ENCODE results near the gene SLC5A10. TPM values are rescaled to one million over a fixed set of nuclear protein-coding genes. Genes with fewer than 3 reads are reported as not detected.
"Not testable (repeated sequence)": the region's sequence is repeated elsewhere in the genome, so short reads cannot be mapped to it uniquely, and the experiment has no call there.

Gene SLC5A10
- total and polyA plus RNA-seq, 5 donors: 0.17 to 2.3 (median 0.61) TPM

DNA sequence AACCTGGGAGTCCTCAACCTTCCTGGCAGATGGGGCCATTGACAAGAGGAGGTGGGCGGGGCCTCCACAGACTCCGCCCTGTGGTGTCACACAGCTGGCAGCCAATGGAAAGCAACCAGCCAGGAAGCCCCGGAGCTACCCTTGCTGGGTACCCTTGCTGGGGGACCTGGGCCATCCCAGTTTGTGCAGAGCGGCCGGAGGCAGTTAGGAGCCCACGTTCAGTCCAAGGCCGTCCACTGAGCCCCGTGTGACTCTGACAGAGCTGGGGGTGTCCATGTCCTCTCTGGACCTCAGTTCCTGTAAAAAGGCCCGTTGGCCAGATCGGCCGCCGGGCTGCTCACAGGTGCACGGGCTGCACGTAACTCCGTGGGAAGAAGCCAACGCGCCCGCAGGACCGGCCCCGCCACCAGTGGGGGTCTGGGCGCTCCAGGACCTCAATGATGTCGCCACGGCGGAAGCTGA lies 69.7 kb downstream of the SLC5A10 start:
- DNase-seq: peak; percentile 28 to 66 (median 60)
- intact Hi-C loops (cut with DNase I): no loop called here
- ATAC-seq: no peak

GRCh38 chr17:19022128-19022527 lies 70.2 kb downstream of the SLC5A10 start:
- DNase-seq: peak in 2 of 3 donors; percentile 2 to 25
- Histone ChIP-seq H3K4me1 (ENCODE audit: control insufficient read depth, insufficient read depth, low read length) (no peaks in the 10 kb centered on the region), H3K27ac (ENCODE audit: low read length) (no peak overlapping the region), H3K27me3 (ENCODE audit: control insufficient read depth, insufficient read depth) (no peaks in the 10 kb centered on the region), H3K9me3 (ENCODE audit: control insufficient read depth, low read length) (no peaks in the 10 kb centered on the region), H3K4me3 (ENCODE audit: low read length) (no peak overlapping the region)
- ATAC-seq: no peak
- 93% methylated on average over 5 of the region's 5 CpGs for WGBS
- intact Hi-C loops (cut with DNase I): no loop called here

More for the DNA sequence above, 69.7 kb downstream of the SLC5A10 start:
- WGBS: 95% methylated on average over 24 of the region's 24 CpGs
- H3K9me3 ChIP-seq (ENCODE audit: control insufficient read depth, low read length): no peaks in the 10 kb centered on the region
- H3K4me3 ChIP-seq (ENCODE audit: low read length): no peak overlapping the region
- no peaks in the 10 kb centered on the region for H3K4me1 ChIP-seq (ENCODE audit: control insufficient read depth, insufficient read depth, low read length)
- no peaks in the 10 kb centered on the region for H3K27me3 ChIP-seq (ENCODE audit: control insufficient read depth, insufficient read depth)
- H3K27ac ChIP-seq (ENCODE audit: low read length): no peak overlapping the region

GRCh38 chr17:19022747-19023146 lies 70.8 kb downstream of the SLC5A10 start:
- DNase-seq: peak in 2 of 3 donors; percentile 7 to 38
- intact Hi-C loops (cut with DNase I): no loop called here

GRCh38 chr17:19023209-19023999 lies 71.4 kb downstream of the SLC5A10 start:
- H3K4me3 ChIP-seq (ENCODE audit: low read length): no peak overlapping the region
- H3K27me3 ChIP-seq (ENCODE audit: control insufficient read depth, insufficient read depth): no peaks in the 10 kb centered on the region
- DNase-seq (peak in 2 of 3 donors; percentile 4 to 24), ATAC-seq (no peak)
- intact Hi-C loops (cut with DNase I): no loop called here
- no peaks in the 10 kb centered on the region for H3K4me1 ChIP-seq (ENCODE audit: control insufficient read depth, insufficient read depth, low read length)
- no peaks in the 10 kb centered on the region for H3K9me3 ChIP-seq (ENCODE audit: control insufficient read depth, low read length)
- 76% methylated on average over 9 of the region's 9 CpGs for WGBS
- H3K27ac ChIP-seq (ENCODE audit: low read length): no peak overlapping the region

More at GRCh38 chr17:19022747-19023146, 70.8 kb downstream of the SLC5A10 start:
- ATAC-seq: no peak
- H3K27me3 ChIP-seq (ENCODE audit: control insufficient read depth, insufficient read depth): no peaks in the 10 kb centered on the region
- H3K4me1 ChIP-seq (ENCODE audit: control insufficient read depth, insufficient read depth, low read length): no peaks in the 10 kb centered on the region
- no peak overlapping the region for H3K27ac ChIP-seq (ENCODE audit: low read length)
- WGBS: 80% methylated on average over 6 of the region's 6 CpGs
- no peak overlapping the region for H3K4me3 ChIP-seq (ENCODE audit: low read length)
- H3K9me3 ChIP-seq (ENCODE audit: control insufficient read depth, low read length): no peaks in the 10 kb centered on the region

DNA sequence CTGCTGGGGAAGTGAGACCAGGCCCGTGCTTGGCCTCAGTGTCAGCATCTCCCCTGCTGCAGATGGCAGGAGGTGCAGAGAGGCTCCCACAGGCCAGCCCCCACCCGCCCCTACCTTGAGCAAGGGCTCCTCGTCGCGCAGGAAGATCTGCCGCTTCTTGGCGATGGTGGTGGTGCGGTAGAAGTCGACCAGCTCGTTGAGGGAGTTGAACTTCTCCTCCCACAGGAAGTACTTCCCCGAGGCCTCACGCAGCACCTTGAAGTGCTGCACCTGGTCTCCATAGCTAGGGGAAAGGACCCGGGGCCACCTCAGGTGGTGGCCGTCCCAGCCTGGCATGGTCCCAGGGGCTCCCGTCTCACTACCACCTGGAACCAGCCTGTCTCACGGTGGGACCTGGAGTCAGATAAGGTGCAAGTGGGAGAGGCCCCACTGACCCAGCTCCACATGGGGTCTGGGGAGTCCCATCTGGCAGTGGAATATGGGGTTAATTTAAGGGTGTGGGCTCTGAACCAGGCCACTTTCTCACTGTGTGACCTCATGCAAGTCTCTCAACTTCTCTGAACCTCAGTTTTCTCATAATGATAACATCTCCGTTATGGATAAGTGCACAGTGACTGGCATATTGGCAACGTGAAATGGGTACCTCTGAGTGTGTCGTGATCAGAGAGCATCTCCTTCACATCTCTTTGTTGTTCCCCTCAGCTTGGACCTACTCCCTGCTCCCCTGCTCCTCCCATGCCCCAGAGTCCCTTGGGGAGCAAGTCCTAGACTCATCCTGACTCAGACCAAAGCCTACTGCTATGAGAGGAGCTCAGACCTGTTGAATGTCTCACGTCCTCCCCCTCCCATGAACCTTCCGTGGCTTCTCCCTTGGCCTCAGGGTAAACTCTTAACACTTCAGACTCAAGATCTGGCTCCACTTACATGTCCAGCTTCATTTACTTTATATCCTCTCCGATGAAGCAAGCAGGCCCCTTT lies 72.4 kb downstream of the SLC5A10 start:
- 82% methylated on average over 22 of the region's 22 CpGs for WGBS

DNA sequence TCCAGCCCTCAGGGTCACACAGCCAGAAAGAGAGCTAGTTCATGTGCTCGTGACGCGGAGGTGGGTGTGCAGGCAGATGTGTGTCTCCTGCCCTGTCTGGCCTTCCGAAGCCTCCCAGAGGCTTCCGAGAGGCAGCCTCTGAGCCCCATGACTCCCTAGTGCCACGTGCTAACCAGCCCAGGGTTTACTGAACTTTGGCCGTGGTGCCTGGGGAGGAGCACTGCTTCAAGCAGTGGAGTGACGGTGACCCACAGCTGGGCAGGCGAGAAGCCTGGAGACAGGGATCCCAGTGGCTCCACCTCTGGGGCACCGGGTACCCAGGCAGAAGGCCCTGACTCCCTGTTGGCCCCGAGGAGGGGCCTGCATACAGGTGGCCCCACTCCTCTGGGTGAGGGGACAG lies 76.7 kb downstream of the SLC5A10 start:
- DNase-seq; ATAC-seq; H3K27me3 ChIP-seq (ENCODE audit: control insufficient read depth, insufficient read depth): not testable (repeated sequence)

More for the DNA sequence above, 72.4 kb downstream of the SLC5A10 start:
- Histone ChIP-seq H3K9me3 (ENCODE audit: control insufficient read depth, low read length) (no peaks in the 10 kb centered on the region), H3K4me1 (ENCODE audit: control insufficient read depth, insufficient read depth, low read length) (no peaks in the 10 kb centered on the region), H3K4me3 (ENCODE audit: low read length) (no peak overlapping the region), H3K27ac (ENCODE audit: low read length) (no peak overlapping the region), H3K27me3 (ENCODE audit: control insufficient read depth, insufficient read depth) (no peaks in the 10 kb centered on the region)
- DNase-seq: peak; percentile 10 to 50 (median 40)
- no peak for ATAC-seq
- intact Hi-C loops (cut with DNase I): no loop called here

DNA sequence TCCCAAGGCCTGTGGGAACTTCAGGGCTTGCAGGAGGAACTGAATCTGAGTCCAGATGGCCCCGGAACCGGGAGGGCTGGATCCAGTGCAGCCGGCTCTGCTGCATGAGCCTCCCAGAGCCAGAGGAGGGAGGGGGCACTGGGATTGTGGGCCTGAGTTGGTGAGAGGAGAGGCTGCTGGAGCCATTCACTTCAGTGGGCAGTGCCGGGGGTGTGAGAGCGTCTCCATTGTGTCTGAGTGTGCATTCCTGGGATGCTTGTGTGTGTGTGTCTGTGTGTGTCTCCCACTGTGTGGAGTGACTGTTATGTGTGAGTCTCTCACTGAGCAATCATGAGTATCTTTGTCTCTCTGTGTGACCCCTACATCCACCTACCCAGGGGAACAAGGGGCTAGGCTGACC lies 77.8 kb downstream of the SLC5A10 start:
- intact Hi-C loops (cut with DNase I); DNase-seq; H3K4me3 ChIP-seq (ENCODE audit: low read length); H3K9me3 ChIP-seq (ENCODE audit: control insufficient read depth, low read length); H3K27me3 ChIP-seq (ENCODE audit: control insufficient read depth, insufficient read depth); H3K27ac ChIP-seq (ENCODE audit: low read length); H3K4me1 ChIP-seq (ENCODE audit: control insufficient read depth, insufficient read depth, low read length): not testable (repeated sequence)
- 32% methylated on average over 2 of the region's 5 CpGs for WGBS
- ATAC-seq: peak; percentile 2 to 6

More for the DNA sequence above, 76.7 kb downstream of the SLC5A10 start:
- H3K9me3 ChIP-seq (ENCODE audit: control insufficient read depth, low read length); H3K4me3 ChIP-seq (ENCODE audit: low read length); H3K4me1 ChIP-seq (ENCODE audit: control insufficient read depth, insufficient read depth, low read length); H3K27ac ChIP-seq (ENCODE audit: low read length); intact Hi-C loops (cut with DNase I): not testable (repeated sequence)
- no CpG with 5 or more reads among the region's 11 CpGs for WGBS

GRCh38 chr17:19030771-19031449 lies 78.9 kb downstream of the SLC5A10 start:
- ATAC-seq: peak in 1 of 2 donors; percentile 16
- WGBS: 68% methylated on average over 2 of the region's 5 CpGs
- H3K4me3 ChIP-seq (ENCODE audit: low read length); intact Hi-C loops (cut with DNase I); H3K27ac ChIP-seq (ENCODE audit: low read length); DNase-seq; H3K27me3 ChIP-seq (ENCODE audit: control insufficient read depth, insufficient read depth); H3K4me1 ChIP-seq (ENCODE audit: control insufficient read depth, insufficient read depth, low read length); H3K9me3 ChIP-seq (ENCODE audit: control insufficient read depth, low read length): not testable (repeated sequence)

- no CpG with 5 or more reads among the region's 4 CpGs for whole genome bisulfite sequencing
- DNase-seq (peak; percentile 79 to 84 (median 84)), ATAC-seq (peak; percentile 80 to 86)
- H3K9me3 ChIP-seq (ENCODE audit: control insufficient read depth, low read length); H3K4me1 ChIP-seq (ENCODE audit: control insufficient read depth, insufficient read depth, low read length); intact Hi-C loops (cut with DNase I); H3K4me3 ChIP-seq (ENCODE audit: low read length); H3K27me3 ChIP-seq (ENCODE audit: control insufficient read depth, insufficient read depth): not testable (repeated sequence)
- peak overlapping the region; percentile 78 for H3K27ac ChIP-seq (ENCODE audit: low read length)
Observed at GRCh38 chr17:19031729-19032128, 79.8 kb downstream of the SLC5A10 start.

- DNase-seq; intact Hi-C loops (cut with DNase I); H3K27me3 ChIP-seq (ENCODE audit: control insufficient read depth, insufficient read depth); H3K4me1 ChIP-seq (ENCODE audit: control insufficient read depth, insufficient read depth, low read length); H3K27ac ChIP-seq (ENCODE audit: low read length); H3K9me3 ChIP-seq (ENCODE audit: control insufficient read depth, low read length); H3K4me3 ChIP-seq (ENCODE audit: low read length): not testable (repeated sequence)
- peak; percentile 87 to 88 for ATAC-seq
- 31% methylated on average over 2 of the region's 24 CpGs for WGBS
Observed at GRCh38 chr17:19032377-19032988, 80.5 kb downstream of the SLC5A10 start.
